HCEC 1CT (cell line): ENCODE results near the gene FIGLA.
"Not testable (repeated sequence)": the region's sequence is repeated elsewhere in the genome, so short reads cannot be mapped to it uniquely, and the experiment has no call there.

Source experiments
- DNase-seq: peaks from one replicate; pipeline ENCODE4 v3.0.0-alpha.2; 2017

FIGLA gene

DNA sequence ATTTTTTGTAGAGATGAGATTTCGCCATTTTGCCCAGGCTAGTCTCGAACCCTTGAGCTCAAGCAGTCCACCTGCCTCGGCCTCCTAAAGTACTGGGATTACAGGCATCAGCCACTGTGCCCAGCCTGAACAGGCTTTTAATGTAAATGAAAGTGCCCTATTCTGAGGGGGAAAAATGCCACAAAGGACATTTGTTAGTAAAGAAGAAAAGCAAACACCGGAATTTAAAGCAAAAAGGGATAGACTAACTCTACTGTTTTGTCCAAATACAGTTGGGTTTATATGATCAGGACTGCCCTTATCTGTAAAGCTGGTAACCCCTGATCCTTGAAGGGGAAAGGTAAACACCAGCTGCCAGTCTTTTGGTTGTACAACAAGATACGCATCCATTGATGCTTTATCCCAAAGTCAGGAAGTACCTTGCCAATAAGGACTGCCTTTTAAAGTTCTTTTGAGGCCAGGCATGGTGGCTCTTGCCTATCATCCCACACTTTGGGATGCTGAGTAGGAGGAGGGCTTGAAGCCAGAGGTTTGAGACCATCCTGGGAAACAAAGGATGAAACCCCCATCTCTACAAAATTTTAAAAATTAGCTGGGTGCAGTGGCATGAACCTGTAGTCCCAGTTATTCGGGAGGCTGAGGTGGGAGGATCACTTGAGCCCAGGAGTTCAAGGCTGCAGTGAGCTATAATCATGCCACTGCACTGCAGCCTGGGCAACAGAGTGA is 16.8 kb upstream of the FIGLA start:
- DNase-seq: no peak

DNA sequence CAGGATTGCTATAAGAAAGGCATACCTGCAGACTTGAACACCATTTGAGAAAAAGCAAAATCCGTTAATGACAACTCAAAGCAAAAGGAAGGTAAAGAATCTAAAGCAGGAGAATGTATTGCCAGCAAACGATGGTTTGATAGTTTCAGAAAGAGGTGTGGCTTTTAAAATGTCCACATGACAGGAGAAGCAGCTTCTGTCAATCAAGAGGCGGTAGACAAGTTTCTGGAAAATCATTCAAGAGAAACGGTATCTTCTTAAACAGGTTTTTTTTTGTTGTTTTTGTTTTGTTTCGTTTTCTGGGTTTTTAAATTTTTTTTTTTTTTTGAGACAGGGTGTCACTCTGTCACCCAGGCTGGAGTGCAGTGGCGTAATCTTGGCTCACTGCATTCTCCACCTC is 16.2 kb upstream of the FIGLA start:
- DNase-seq: no peak

DNA sequence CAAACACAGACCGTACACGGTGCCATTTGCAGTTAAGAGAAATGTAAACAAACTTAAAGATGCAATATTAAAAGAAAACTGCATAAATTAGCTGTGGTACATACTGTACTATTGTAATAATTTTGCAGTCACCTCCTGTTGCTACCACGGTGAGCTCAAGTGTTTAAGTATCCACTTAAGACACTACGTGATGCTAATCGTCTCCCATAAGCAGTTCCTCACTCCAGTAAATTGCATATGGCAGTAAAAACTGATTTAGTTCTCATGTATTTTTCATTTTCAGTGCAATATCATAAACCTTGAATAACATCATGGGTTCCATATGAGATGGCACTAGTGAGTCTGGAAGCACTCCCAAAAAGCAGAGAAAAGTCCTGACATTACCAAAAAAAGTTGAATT is 15.6 kb upstream of the FIGLA start:
- DNase-seq: no peak

DNA sequence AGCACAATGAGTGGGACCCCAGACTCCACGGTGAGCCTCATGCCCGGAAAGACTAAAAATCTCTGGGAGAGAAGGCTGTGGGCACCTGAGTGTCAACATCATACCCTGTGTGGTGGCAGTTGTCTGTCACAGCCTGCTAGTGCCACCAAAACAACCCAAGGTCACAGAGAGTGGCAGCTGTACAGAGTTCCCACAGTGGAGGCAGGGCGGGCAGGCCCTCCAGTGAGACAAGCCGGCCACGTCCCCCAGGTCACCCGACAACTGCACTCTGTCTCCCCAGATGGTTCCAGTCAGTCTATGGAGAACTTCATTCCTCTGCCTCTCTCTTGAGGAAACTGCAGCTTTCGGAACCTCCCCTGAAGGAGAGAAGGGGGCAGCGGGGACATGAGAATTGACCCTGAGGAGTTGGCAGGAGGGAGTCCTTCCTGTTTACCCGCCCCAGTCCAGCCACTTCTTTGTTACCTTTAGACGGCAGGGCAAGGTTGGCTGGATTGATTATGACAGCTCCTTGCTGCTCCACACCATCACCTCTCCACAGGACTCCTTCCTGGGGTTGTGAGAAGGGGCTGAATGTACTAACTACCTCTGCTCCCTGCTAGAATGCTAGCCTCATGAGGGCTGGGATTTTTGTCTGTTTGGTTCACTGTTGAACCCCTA is 11.3 kb upstream of the FIGLA start:
- no peak for DNase-seq

DNA sequence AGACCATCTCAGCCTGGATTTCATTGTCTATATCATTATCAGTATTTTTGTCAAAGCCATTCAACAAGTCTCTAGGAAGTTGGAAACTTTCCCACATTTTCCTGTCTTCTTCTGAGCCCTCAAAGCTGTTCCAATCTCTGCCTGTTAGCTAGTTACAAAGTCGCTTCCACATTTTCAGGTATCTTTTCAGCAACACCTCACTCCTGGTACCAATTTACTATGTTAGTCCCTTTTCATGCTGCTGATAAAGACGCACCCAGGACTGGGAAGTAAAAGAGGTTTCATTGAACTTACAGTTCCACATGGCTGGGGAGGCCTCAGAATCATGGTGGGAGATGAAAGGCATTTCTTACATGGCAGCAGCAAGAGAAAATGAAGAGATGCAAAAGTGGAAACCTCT is 9.3 kb upstream of the FIGLA start:
- no peak for DNase-seq

DNA sequence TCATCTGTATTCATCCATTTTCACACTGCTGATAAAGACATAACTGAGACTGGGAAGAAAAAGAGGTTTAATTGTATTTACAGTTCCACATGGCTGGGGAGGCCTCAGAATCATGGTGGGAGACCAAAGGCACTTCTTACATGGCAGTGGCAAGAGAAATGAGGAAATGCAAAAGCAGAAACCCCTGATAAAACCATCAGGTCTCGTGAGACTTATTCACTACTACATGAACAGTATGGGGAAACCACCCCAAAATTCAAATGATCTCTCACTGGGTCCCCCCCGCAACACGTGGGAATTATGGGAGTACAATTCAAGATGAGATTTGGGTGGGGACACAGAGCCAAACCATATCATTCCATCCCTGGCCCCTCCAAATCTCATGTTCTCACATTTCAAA is 7.6 kb upstream of the FIGLA start:
- DNase-seq: not testable (repeated sequence)

DNA sequence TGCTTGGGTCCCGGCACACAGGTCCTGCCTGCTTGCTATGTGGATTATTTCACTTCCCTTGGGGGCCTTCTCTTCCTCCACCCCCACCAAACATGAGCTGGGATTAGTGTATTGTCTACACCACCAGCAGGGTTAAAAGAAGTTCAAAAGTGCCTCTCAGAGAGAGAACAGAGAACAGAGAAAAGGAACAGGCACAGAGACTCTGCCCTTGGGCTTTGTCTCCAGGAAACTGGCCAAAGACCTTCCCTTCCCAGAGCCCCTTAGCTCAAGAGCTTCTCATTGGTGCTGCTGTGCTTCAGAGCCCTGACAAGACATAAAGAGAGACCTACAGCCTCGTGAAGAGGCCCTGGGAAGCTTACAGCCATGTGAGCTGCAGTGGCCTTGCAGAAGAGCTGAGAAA is 7.1 kb upstream of the FIGLA start:
- no peak for DNase-seq

DNA sequence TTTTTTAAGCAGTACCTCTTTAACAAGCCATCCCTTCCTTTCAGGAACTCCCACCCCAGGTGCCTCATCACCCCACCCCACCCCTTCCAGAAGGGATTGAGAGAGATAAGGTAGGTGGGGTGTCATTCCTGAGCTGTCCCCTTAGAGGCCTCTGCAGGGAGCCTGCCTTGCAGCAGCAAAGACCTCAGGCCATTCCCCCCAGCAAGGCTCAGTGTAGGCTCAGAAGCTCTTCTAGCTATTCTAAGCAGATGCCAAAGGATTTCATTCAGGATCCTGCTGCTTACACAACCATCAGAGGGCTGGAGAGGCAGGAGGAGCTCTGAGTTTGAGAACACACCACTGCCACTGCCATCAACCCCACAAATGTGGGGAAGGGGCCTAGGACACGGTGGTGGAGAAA is 5.8 kb upstream of the FIGLA start:
- no peak for DNase-seq

DNA sequence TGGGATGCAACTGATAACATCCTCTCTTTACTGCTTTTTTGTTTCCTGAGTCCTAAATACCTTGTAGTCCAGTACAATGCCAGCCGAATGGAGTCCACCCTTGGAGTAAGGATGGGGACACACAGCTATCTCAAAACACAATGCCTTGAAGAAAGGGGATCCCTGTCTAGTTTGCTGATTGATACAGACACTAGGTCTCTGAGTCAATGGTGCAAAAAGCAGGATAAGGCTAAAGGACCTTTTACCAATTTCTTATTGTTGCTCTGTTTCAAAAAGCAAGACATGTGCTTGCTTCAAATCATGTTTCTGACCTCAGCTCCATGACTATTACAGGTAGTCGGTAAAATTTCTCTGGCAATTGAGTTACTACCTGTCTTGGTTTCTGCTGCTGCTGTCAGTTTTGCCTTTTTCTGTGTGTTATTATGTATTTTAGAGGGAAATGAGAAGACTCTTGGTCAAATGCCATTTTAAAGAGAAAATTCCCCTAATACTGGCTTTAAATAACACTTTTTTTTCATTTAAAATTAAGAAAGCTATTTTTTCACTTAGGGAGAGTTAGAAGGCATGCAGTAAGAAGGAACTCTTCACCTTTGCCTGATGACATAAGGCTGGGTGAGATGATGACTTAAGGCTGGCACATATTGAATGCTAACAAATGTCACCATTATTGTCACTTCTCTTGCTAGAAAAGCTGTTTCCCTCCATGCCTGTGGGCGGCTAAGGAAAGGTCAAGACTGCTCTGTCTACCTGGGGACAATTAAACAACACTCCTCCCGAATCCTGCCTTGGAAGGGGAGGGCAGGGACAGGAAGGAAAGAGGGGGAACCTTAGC is 4.9 kb upstream of the FIGLA start:
- no peak for DNase-seq

DNA sequence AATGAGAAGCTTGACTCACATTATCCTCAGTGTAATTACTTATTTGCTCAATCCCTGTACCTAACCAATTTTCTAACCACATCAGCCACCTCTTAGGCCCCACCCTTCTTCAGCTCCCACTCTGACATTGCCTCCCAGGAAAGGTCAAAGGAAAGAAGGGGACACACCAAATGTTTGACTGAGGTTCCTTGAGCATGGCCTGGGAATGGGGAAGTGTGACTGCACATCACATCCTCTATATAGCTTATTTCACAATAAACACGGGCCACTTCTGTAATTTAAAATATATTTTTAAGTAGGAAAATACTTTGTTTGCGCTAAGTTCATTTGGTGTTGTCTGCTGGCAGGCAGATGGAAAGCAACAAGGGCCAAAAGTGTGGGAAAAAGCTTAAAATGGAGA is 3.0 kb upstream of the FIGLA start:
- no peak for DNase-seq

DNA sequence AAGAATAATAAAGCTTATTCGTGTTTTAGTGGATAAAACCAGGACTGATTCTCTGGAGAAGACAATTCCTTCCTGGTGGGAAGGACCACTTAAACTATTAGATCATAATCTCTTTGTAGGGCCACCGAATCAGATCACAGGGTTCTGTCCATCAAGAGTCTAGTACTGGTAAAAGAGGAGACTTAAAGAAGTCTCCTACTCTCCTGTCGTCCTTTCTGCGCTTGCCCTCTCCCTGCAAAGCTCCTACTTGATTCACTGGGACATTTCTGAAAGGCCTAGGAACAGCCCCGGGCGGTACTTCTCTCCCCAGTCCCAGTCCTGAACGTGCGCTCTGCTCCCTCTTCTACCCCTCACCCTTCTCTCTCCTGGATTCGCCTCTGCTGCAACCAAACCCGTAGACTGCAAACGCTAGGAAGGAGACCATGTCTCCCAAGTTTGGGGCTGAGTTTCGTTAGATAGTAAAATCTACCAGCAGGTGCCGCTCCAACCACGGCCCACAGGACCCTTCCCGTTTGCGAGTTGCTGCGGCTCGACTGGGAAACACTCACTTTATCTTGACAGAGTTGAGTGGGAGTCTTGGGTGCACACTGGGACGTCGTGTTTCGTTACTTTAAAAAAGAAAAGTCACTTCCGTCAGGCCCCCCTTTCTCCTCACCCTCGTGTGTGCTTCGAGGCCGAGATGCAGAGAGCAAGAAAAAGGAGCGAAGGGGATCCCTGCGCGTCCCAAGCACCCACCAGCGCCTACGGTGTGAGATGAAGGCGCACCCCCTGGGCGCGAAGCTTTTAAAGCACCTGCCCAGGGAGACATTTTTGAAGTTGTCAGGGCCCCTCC is 923 bp downstream of the FIGLA start:
- DNase-seq: peak; percentile 51

DNA sequence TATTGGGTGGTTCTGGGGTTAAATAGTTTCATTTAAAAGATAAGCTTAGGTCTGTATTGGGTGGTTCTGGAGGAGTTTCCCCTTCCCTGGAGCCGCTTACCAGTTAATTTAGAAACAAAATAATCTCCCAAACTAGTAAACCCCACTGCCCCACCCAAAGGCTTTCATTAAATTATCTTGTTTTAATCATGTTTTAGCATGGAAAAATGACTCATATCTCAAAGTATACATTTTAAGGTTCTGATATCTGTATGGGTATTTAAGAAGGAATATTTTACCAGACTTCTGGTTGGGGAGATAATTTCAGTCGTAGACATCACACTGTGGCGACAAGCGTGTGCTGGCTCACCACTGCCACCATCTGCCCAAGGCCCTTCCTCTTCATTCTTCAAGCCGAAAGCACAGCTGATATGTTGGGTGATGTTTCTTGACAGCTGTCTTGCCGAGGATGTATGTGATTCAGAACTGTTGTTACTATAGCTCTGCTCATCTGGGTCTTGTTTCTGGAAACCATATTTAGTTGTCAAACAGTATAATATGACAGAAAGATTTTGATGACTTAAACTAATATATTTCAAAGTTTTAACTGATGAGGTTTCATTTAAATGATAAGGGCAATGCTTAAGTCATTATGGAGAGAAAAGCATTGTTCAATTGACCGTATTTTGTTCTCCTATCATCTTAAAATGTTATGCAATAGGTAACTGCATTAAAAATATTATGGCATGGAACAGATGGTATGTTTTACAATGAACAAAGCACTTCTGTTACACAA is 5.1 kb downstream of the FIGLA start:
- peak; percentile 23 for DNase-seq

DNA sequence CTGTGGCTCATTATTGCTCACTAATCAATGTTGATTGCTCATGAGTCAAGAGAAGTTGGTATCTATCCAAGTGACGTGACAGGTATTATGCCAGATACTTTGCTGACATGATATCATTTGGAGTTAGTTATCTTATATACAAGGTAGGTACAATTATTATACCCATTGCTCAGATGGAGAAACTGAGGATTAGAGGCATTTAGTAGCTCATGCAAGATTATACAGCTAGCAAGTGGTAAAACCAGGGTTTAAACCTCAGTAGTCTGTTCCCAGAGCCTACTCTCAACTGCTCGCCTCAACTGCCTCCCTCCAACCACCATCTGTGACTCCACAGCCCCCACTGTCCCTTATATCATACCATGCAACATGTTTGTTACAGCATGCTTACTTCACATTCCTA is 6.1 kb downstream of the FIGLA start:
- no peak for DNase-seq

DNA sequence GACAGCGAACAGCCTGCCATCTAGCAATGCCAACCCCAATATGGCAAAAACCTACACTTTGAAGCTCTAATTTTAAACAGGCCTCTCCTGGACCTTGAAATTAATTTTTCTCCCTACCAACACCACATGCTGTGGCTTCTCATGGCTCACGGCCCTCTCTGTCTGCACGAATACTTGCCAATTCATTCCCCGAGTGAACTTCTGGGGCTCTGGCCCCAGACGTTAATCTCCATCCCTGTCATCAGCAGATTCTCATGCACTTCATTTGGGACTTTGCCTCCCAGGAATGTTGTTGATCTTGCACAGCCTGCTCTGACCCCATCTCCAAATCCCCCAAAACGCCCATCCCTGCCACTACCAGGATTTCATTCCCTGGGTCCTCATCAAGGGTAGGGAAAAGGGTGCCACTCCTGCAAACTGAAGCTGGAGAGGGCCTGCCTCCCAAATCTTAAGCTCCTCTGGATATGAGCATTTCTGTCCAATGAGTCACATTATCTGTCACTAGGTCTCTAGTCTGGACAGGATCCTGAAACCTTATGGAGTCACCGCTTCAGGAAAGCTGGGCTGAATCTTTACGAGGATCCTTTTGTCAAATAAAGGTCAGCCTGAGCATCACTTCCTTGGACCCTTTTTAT is 10.4 kb downstream of the FIGLA start:
- no peak for DNase-seq

DNA sequence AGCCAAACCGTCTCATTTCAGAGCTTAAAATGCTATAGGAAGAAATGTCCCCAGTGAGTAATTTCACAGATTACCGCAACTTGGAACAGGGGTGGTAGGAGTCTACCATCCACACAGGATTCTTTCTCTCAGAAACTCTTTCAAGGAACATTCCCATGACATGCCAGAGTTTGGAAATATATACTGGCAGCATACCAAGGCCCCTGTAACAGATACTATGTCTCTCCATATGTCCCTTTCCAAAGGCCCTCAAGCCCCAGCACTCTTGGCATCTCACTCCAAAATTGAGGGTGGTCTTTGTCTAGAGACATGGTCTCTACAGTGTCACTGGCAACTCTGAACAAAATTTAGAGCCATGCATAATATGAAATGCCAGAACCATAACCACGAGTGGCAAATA is 11.0 kb downstream of the FIGLA start:
- DNase-seq: no peak

DNA sequence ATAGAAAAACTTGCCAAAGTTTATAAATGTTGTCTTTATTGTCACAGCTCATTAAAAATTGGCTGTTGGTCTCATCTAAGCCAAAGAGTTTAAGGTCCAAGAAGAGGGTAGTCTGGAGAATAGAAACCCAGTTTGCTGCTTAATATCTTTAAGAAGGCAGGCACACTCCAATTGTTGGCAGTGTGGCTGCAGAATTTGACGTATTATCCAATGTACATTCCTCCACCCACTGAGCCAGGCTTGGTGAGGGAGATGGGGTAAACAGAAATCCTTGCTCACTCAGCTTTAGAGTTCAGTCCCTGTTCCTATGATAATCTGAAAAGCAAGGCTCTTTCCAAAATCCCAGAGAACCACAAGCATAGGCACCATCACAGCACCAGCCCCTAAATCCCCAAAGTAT is 11.8 kb downstream of the FIGLA start:
- DNase-seq: no peak

DNA sequence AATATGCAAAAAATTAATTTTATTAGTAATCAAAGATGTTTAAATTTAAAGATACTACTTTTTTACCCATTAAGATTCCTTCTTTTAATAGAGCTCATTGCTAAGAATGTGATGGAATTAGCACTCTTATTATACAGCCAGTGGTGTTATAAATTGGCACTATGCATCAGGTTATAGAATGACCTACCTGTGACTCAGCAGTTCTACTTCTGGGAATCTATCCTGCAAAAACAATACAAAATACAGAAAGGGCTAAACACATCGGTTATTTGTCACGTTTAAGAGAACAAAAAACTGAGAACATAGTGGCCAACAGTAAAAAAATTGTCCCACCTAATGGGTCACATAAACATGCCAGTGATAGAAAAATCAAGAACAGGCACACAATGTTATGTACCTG is 13.0 kb downstream of the FIGLA start:
- no peak for DNase-seq

DNA sequence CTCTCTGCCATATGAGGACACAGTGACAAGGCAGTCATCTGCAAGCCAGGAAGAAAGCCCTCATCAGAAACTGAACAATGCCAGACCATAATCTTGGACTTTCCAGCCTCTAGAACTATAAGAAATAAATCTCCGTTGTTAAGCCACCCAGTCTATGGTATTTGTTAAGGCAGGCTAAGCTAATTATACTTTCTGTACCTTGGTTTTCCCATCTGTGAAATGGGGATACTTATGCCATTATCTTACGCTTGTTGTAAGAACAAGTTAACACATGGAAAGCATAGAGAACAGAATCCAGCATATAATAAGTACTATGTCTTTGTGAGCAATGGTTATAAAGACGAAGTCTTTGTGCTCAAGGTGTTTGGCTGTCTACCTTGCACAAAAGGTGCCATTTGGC is 14.2 kb downstream of the FIGLA start:
- DNase-seq: no peak

DNA sequence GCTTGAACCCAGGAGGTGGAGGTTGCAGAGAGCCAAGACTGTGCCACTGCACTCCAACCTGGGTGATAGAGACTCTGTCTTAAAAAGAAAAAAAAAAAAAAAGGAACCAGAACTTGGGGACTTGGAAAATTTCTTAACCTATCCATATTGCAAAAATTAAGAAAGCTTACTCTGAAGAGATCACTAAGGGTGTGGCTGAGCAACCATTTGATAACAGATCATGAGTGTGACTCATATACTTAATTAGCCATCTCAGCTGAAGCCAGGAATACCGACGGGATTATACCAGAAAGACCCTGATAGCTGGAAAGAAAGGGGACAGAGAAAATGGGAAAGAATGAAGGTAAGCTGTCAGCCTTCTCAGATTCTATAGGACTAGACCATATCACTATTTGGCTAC is 15.3 kb downstream of the FIGLA start:
- no peak for DNase-seq

DNA sequence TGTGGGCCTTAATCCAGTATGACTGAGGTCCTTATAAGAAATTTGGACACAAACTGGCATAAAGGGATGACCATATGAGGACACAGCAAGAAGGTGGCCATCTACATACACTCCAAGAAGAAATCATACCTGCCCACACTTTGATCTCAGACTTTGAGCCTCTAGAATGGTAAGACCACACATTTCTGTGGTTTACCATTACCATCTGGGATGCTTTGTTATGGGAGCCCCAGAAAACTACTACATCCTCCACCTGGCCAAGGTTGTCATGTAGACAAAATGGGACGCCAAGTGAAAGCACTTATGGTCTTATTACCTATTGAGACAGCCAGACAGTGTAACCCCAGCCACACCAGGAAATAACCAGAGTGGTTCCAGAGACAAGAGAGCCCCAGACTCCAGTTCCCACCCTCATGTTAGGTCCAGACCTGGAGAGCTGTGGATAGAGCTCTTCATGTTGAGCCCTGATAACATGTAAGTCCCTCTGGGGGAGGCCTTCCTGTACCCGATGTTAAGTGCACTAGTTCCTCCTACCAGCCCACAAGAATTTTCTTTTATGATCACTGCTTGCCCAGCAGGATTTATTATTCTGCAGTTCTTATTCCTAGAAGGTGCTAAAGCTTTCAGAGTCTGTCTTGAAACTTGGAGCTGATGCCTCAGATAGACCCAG is 17.8 kb downstream of the FIGLA start:
- DNase-seq: no peak

DNA sequence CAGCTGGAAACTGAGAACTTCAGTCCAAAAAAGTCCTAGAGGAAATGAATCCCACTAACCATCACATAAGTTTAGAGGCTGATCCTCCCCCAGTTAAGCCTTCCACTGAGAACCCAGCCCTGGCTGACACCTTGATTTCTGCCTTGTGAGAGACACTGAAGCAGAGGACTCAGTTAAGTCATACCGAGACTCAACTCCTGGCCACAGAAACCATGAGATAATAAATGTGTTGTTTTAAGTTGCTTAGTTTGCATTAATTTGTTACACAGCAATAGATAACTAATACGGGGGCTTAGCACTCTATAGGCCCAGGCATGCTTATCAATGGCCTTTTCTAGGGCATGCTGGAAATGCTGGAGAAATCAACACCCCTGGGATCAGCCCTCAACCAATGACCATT is 19.0 kb downstream of the FIGLA start:
- no peak for DNase-seq
